Tibial artery (tissue), 4 donors: ENCODE measurements around the gene LZTS3.
"Not testable (repeated sequence)": the region's sequence is repeated elsewhere in the genome, so short reads cannot be mapped to it uniquely, and the experiment has no call there.

Experiments used
- DNase-seq, 2 donors: peaks; one replicate each; pipeline ENCODE4 v3.0.0-alpha.2; 2019
- H3K27ac ChIP-seq, 2 donors: fragments of 200-600 bp; sonication (generic) in 1 of 2; 1 replicate in 1 of 2; 2 replicates in 1 of 2; pipeline ENCODE4 v1.5.1; 2018 to 2019; ENCODE audit warnings: mild to moderate bottlenecking in 1 of 2
- H3K27me3 ChIP-seq, 2 donors: fragments of 200-600 bp; sonication (generic) in 1 of 2; one replicate each; pipeline versions ENCODE4 v1.5.1 to v1.6.0; 2016 to 2019
- H3K36me3 ChIP-seq, 3 donors: fragments of 200-600 bp; sonication (generic) in 2 of 3; one replicate each; pipeline ENCODE4 v1.5.1; 2016 to 2019; ENCODE audit warnings: mild to moderate bottlenecking in 2 of 3
- H3K4me1 ChIP-seq, 4 donors: fragments of 200-600 bp; sonication (generic) in 2 of 4; 1 replicate in 3 of 4; 2 replicates in 1 of 4; pipeline ENCODE4 v1.5.1; 2016 to 2019
- H3K4me3 ChIP-seq, 2 donors: fragments of 200-600 bp; sonication (generic) in 1 of 2; 1 replicate in 1 of 2; 2 replicates in 1 of 2; pipeline ENCODE4 v1.5.1; 2018 to 2019; ENCODE audit warnings: mild to moderate bottlenecking in 2 of 2
- H3K9me3 ChIP-seq, 3 donors: fragments of 200-600 bp; sonication (generic) in 1 of 3; one replicate each; pipeline ENCODE4 v1.5.1; 2016 to 2019
- CTCF ChIP-seq, 2 experiments: fragments of 200-600 bp in 1 of 2; fragments of 450-650 bp in 1 of 2; IDR thresholded peaks; one replicate each; pipeline ENCODE4 v1.5.1; 2017 to 2019; ENCODE audit warnings: antibody characterized with exemption in 2 of 2, mild to moderate bottlenecking in 1 of 2, moderate library complexity in 1 of 2
- intact Hi-C: fragments of 100-400 bp; cut with DNase I; formaldehyde crosslinking; loops from one replicate; pipeline ENCODE4 v1.15.0; 2023; ENCODE audit warnings: low total_unique reads

The LZTS3 gene

GRCh38 chr20:3123542-3123941 is 49.8 kb downstream of the LZTS3 start:
- H3K36me3 ChIP-seq = peaks cover 5 to 48% (median 28%) of the 10 kb centered on the region in 3 donors
- DNase-seq = no peak
- intact Hi-C loops = no loop called here

GRCh38 chr20:3121955-3122610 is 51.3 kb downstream of the LZTS3 start:
- H3K4me1 ChIP-seq = peaks cover 0 to 10% (median 3%) of the 10 kb centered on the region in 4 donors
- no peak for TF ChIP-seq CTCF (IDR thresholded peaks at IDR 0.05)
- H3K27ac ChIP-seq = no peak overlapping the region
- no peak overlapping the region for H3K4me3 ChIP-seq
- peaks cover 5 to 48% (median 28%) of the 10 kb centered on the region in 3 donors for H3K36me3 ChIP-seq
- H3K27me3 ChIP-seq = no peaks in the 10 kb centered on the region
- DNase-seq = no peak
- no peaks in the 10 kb centered on the region for H3K9me3 ChIP-seq
- intact Hi-C loops = no loop called here

More at GRCh38 chr20:3123542-3123941, 49.8 kb downstream of the LZTS3 start:
- peaks cover 0 to under 1% (median 0%) of the 10 kb centered on the region in 4 donors for H3K4me1 ChIP-seq
- no peak for TF ChIP-seq CTCF (IDR thresholded peaks at IDR 0.05)
- H3K27ac ChIP-seq = no peak overlapping the region
- H3K27me3 ChIP-seq = no peaks in the 10 kb centered on the region
- H3K4me3 ChIP-seq = no peak overlapping the region
- H3K9me3 ChIP-seq = no peaks in the 10 kb centered on the region

- DNase-seq = no peak
- intact Hi-C loops = no loop called here
- Histone ChIP-seq H3K27me3 (no peaks in the 10 kb centered on the region), H3K9me3 (no peaks in the 10 kb centered on the region), H3K27ac (no peak overlapping the region), H3K4me3 (no peak overlapping the region), H3K4me1 (peaks cover 0 to 10% (median 3%) of the 10 kb centered on the region in 4 donors), H3K36me3 (peaks cover 5 to 48% (median 28%) of the 10 kb centered on the region in 3 donors)
- no peak for TF ChIP-seq CTCF (IDR thresholded peaks at IDR 0.05)
Measured at GRCh38 chr20:3121271-3121911, 52.0 kb downstream of the LZTS3 start.

GRCh38 chr20:3119044-3119443 is 54.3 kb downstream of the LZTS3 start:
- Histone ChIP-seq H3K4me1 (peaks cover 0 to 10% (median 6%) of the 10 kb centered on the region in 4 donors), H3K9me3 (no peaks in the 10 kb centered on the region), H3K27ac (no peak overlapping the region), H3K36me3 (peaks cover 5 to 41% (median 23%) of the 10 kb centered on the region in 3 donors), H3K27me3 (no peaks in the 10 kb centered on the region), H3K4me3 (no peak overlapping the region)
- intact Hi-C loops = no loop called here
- no peak for DNase-seq
- TF ChIP-seq CTCF (IDR thresholded peaks at IDR 0.05) = no peak

GRCh38 chr20:3117839-3118379 is 55.4 kb downstream of the LZTS3 start:
- intact Hi-C loops, H3K27me3 ChIP-seq, H3K4me1 ChIP-seq, H3K9me3 ChIP-seq, H3K4me3 ChIP-seq: not testable (repeated sequence)
- peak overlapping the region; percentile 38 to 54 for H3K27ac ChIP-seq
- TF ChIP-seq CTCF (IDR thresholded peaks at IDR 0.05) = peak; percentile 56 to 58
- H3K36me3 ChIP-seq = peaks cover 9 to 46% (median 28%) of the 10 kb centered on the region in 3 donors
- peak; percentile 67 to 81 for DNase-seq
